ENCODE data around the gene ARHGAP31.

- TF ChIP-seq, protein P1, sequence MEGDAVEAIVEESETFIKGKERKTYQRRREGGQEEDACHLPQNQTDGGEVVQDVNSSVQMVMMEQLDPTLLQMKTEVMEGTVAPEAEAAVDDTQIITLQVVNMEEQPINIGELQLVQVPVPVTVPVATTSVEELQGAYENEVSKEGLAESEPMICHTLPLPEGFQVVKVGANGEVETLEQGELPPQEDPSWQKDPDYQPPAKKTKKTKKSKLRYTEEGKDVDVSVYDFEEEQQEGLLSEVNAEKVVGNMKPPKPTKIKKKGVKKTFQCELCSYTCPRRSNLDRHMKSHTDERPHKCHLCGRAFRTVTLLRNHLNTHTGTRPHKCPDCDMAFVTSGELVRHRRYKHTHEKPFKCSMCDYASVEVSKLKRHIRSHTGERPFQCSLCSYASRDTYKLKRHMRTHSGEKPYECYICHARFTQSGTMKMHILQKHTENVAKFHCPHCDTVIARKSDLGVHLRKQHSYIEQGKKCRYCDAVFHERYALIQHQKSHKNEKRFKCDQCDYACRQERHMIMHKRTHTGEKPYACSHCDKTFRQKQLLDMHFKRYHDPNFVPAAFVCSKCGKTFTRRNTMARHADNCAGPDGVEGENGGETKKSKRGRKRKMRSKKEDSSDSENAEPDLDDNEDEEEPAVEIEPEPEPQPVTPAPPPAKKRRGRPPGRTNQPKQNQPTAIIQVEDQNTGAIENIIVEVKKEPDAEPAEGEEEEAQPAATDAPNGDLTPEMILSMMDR (IDR thresholded peaks at IDR 0.05; ENCODE audit: low read depth, low read length, poor library complexity, severe bottlenecking): no peak
- TF ChIP-seq EZH2phosphoT487 (IDR thresholded peaks at IDR 0.05; ENCODE audit: borderline replicate concordance, low read length): no peak
These were observed 94.4 kb downstream of the ARHGAP31 start for GRCh38 chr3:119388577-119388976.
